ENCODE data around the gene NTM. TPM values are rescaled to one million over a fixed set of nuclear protein-coding genes. Genes with fewer than 3 reads are reported as not detected.

Gene NTM
- polyA plus RNA-seq, 4 donors = 0.94 to 3.1 (median 1.4) TPM; not detected in 1

GRCh38 chr11:132047167-132047566, 676.8 kb downstream of the NTM start:
- Histone ChIP-seq H3K27ac (ENCODE audit: low read depth in 1 of 3, low read length in 2 of 3) (no peak overlapping the region), H3K9me3 (ENCODE audit: control insufficient read depth in 2 of 2, insufficient read depth in 1 of 2, low read depth in 1 of 2, low read length in 1 of 2) (no peaks in the 10 kb centered on the region), H3K27me3 (ENCODE audit: control insufficient read depth in 3 of 3, insufficient read depth in 3 of 3, low read length in 3 of 3) (no peaks in the 10 kb centered on the region), H3K4me3 (ENCODE audit: low read depth in 1 of 3, low read length in 3 of 3) (no peak overlapping the region), H3K4me1 (ENCODE audit: control insufficient read depth in 3 of 3, insufficient read depth in 2 of 3, low read depth in 1 of 3, low read length in 2 of 3) (no peaks in the 10 kb centered on the region), H3K36me3 (ENCODE audit: control insufficient read depth in 3 of 3, insufficient read depth in 2 of 3, low read depth in 1 of 3, low read length in 3 of 3) (no peaks in the 10 kb centered on the region)
- FAIRE-seq (no peak), DNase-seq (no peak)

DNA sequence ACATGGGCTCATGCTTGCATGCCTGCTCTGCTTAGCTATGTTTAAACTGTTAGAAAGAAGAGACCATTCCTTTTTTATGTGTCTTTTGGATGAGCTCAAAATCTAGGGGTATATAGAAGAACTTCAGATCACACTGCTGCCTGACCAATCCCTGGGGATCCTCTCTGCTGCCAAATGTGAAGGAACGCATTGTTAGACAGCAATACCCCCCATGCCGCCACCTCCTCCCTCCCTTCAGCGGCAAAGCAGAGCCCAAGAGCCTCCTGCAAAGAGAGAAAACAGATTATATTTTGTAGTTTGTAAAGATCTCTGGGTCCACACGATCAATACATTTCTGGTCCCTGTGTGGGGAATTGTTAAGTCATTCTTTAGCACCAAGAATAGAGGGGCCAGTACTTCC, 677.6 kb downstream of the NTM start:
- no peak overlapping the region for H3K4me3 ChIP-seq (ENCODE audit: low read depth in 1 of 3, low read length in 3 of 3)
- DNase-seq = no peak
- H3K27ac ChIP-seq (ENCODE audit: low read depth in 1 of 3, low read length in 2 of 3) = no peak overlapping the region
- 80 to 83% (median 82%) methylated on average over 4 of the region's 4 CpGs for WGBS, 3 donors
- no peaks in the 10 kb centered on the region for H3K36me3 ChIP-seq (ENCODE audit: control insufficient read depth in 3 of 3, insufficient read depth in 2 of 3, low read depth in 1 of 3, low read length in 3 of 3)
- no peaks in the 10 kb centered on the region for H3K27me3 ChIP-seq (ENCODE audit: control insufficient read depth in 3 of 3, insufficient read depth in 3 of 3, low read length in 3 of 3)
- H3K9me3 ChIP-seq (ENCODE audit: control insufficient read depth in 2 of 2, insufficient read depth in 1 of 2, low read depth in 1 of 2, low read length in 1 of 2) = no peaks in the 10 kb centered on the region
- no peak for FAIRE-seq
- H3K4me1 ChIP-seq (ENCODE audit: control insufficient read depth in 3 of 3, insufficient read depth in 2 of 3, low read depth in 1 of 3, low read length in 2 of 3) = no peaks in the 10 kb centered on the region

GRCh38 chr11:132049205-132049604, 678.8 kb downstream of the NTM start:
- no peaks in the 10 kb centered on the region for H3K4me1 ChIP-seq (ENCODE audit: control insufficient read depth in 3 of 3, insufficient read depth in 2 of 3, low read depth in 1 of 3, low read length in 2 of 3)
- H3K36me3 ChIP-seq (ENCODE audit: control insufficient read depth in 3 of 3, insufficient read depth in 2 of 3, low read depth in 1 of 3, low read length in 3 of 3) = no peaks in the 10 kb centered on the region
- H3K27me3 ChIP-seq (ENCODE audit: control insufficient read depth in 3 of 3, insufficient read depth in 3 of 3, low read length in 3 of 3) = no peaks in the 10 kb centered on the region
- 66 to 84% (median 66%) methylated on average over 4 of the region's 4 CpGs for WGBS, 3 donors
- DNase-seq = no peak
- no peaks in the 10 kb centered on the region for H3K9me3 ChIP-seq (ENCODE audit: control insufficient read depth in 2 of 2, insufficient read depth in 1 of 2, low read depth in 1 of 2, low read length in 1 of 2)
- no peak for FAIRE-seq
- no peak overlapping the region for H3K27ac ChIP-seq (ENCODE audit: low read depth in 1 of 3, low read length in 2 of 3)
- no peak overlapping the region for H3K4me3 ChIP-seq (ENCODE audit: low read depth in 1 of 3, low read length in 3 of 3)

DNA sequence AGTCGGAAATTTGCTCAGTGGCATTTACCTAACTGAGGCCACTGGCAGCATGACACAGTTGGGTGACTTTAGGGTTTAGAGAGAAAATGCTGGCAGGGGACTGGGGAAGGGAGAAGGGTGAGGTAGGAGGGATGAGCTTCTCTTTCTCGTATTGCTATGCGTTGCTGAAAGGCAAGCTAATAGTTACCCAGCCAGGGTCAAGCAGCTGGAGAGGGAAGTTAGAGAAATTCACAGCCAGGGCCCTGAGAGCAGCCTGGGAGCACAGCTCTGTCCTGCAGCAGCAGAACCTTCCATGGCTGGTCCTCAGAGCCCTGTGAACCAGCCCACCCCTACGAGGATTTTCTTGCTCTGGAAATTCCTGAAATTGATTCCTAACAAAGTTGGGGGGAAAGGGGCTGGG, 679.6 kb downstream of the NTM start:
- H3K27me3 ChIP-seq (ENCODE audit: control insufficient read depth in 3 of 3, insufficient read depth in 3 of 3, low read length in 3 of 3) = no peaks in the 10 kb centered on the region
- FAIRE-seq (no peak), DNase-seq (no peak)
- H3K4me1 ChIP-seq (ENCODE audit: control insufficient read depth in 3 of 3, insufficient read depth in 2 of 3, low read depth in 1 of 3, low read length in 2 of 3) = no peaks in the 10 kb centered on the region
- WGBS, 3 donors = 52 to 68% (median 66%) methylated on average over 4 of the region's 4 CpGs
- H3K9me3 ChIP-seq (ENCODE audit: control insufficient read depth in 2 of 2, insufficient read depth in 1 of 2, low read depth in 1 of 2, low read length in 1 of 2) = no peaks in the 10 kb centered on the region
- H3K27ac ChIP-seq (ENCODE audit: low read depth in 1 of 3, low read length in 2 of 3) = no peak overlapping the region
- no peak overlapping the region for H3K4me3 ChIP-seq (ENCODE audit: low read depth in 1 of 3, low read length in 3 of 3)
- no peaks in the 10 kb centered on the region for H3K36me3 ChIP-seq (ENCODE audit: control insufficient read depth in 3 of 3, insufficient read depth in 2 of 3, low read depth in 1 of 3, low read length in 3 of 3)

GRCh38 chr11:132050577-132051165, 680.3 kb downstream of the NTM start:
- Histone ChIP-seq H3K36me3 (ENCODE audit: control insufficient read depth in 3 of 3, insufficient read depth in 2 of 3, low read depth in 1 of 3, low read length in 3 of 3) (no peaks in the 10 kb centered on the region), H3K4me3 (ENCODE audit: low read depth in 1 of 3, low read length in 3 of 3) (no peak overlapping the region), H3K9me3 (ENCODE audit: control insufficient read depth in 2 of 2, insufficient read depth in 1 of 2, low read depth in 1 of 2, low read length in 1 of 2) (no peaks in the 10 kb centered on the region), H3K27me3 (ENCODE audit: control insufficient read depth in 3 of 3, insufficient read depth in 3 of 3, low read length in 3 of 3) (no peaks in the 10 kb centered on the region), H3K4me1 (ENCODE audit: control insufficient read depth in 3 of 3, insufficient read depth in 2 of 3, low read depth in 1 of 3, low read length in 2 of 3) (no peaks in the 10 kb centered on the region), H3K27ac (ENCODE audit: low read depth in 1 of 3, low read length in 2 of 3) (no peak overlapping the region)
- WGBS, 3 donors = 58 to 70% (median 69%) methylated on average over 6 of the region's 6 CpGs
- DNase-seq (no peak), FAIRE-seq (no peak)

- FAIRE-seq (no peak), DNase-seq (no peak)
- Histone ChIP-seq H3K36me3 (ENCODE audit: control insufficient read depth in 3 of 3, insufficient read depth in 2 of 3, low read depth in 1 of 3, low read length in 3 of 3) (no peaks in the 10 kb centered on the region), H3K4me1 (ENCODE audit: control insufficient read depth in 3 of 3, insufficient read depth in 2 of 3, low read depth in 1 of 3, low read length in 2 of 3) (no peaks in the 10 kb centered on the region), H3K27ac (ENCODE audit: low read depth in 1 of 3, low read length in 2 of 3) (no peak overlapping the region), H3K4me3 (ENCODE audit: low read depth in 1 of 3, low read length in 3 of 3) (no peak overlapping the region), H3K9me3 (ENCODE audit: control insufficient read depth in 2 of 2, insufficient read depth in 1 of 2, low read depth in 1 of 2, low read length in 1 of 2) (no peaks in the 10 kb centered on the region), H3K27me3 (ENCODE audit: control insufficient read depth in 3 of 3, insufficient read depth in 3 of 3, low read length in 3 of 3) (no peaks in the 10 kb centered on the region)
- WGBS, 3 donors = 84 to 91% (median 87%) methylated on average over 2 of the region's 2 CpGs
These were observed 681.3 kb downstream of the NTM start for GRCh38 chr11:132051704-132052103.

DNA sequence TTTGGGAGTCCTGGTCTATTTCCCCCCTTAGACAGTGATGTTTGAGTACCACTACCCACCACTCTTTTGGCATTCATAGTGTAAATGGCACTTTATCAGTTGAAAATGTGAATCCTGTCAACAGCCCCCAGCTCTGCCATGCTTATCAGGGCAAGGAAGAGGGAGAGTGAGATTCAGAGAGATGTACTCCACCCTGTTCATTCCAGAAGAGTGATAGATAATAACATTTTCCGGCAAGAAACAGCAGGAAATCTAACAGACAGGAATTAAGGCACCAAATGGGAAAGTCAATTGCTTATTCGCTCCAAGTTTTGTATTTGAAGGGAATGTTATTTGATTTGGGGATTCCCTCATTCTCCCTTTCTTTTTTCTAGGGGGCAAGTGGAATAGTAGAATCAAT, 681.9 kb downstream of the NTM start:
- no peak for FAIRE-seq

DNA sequence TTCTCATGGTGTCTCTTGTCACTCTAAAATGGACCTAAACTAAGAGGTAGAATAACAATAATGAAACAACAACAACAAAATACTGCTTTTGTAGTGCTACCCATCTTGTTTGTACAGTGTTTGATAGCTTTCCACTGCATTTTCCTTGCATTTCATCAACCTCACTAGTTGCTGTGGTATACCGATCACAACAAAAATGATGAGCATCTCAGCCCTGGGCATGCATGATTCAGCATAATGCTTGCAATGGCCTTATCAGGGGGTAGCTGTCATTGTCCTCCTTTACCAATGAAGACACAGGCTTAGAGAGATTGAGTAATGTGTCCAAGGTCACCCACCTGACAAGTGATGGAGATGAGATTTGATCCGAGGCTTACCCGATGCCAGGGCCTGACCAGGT, 682.5 kb downstream of the NTM start:
- FAIRE-seq (no peak), DNase-seq (no peak)
- H3K4me1 ChIP-seq (ENCODE audit: control insufficient read depth in 3 of 3, insufficient read depth in 2 of 3, low read depth in 1 of 3, low read length in 2 of 3) = no peaks in the 10 kb centered on the region
- no peaks in the 10 kb centered on the region for H3K36me3 ChIP-seq (ENCODE audit: control insufficient read depth in 3 of 3, insufficient read depth in 2 of 3, low read depth in 1 of 3, low read length in 3 of 3)
- no peaks in the 10 kb centered on the region for H3K27me3 ChIP-seq (ENCODE audit: control insufficient read depth in 3 of 3, insufficient read depth in 3 of 3, low read length in 3 of 3)
- no peaks in the 10 kb centered on the region for H3K9me3 ChIP-seq (ENCODE audit: control insufficient read depth in 2 of 2, insufficient read depth in 1 of 2, low read depth in 1 of 2, low read length in 1 of 2)
- no peak overlapping the region for H3K27ac ChIP-seq (ENCODE audit: low read depth in 1 of 3, low read length in 2 of 3)
- H3K4me3 ChIP-seq (ENCODE audit: low read depth in 1 of 3, low read length in 3 of 3) = no peak overlapping the region
- 82 to 89% (median 84%) methylated on average over 3 of the region's 3 CpGs for WGBS, 3 donors

More for the DNA sequence above, 681.9 kb downstream of the NTM start:
- Histone ChIP-seq H3K36me3 (ENCODE audit: control insufficient read depth in 3 of 3, insufficient read depth in 2 of 3, low read depth in 1 of 3, low read length in 3 of 3) (no peaks in the 10 kb centered on the region), H3K27me3 (ENCODE audit: control insufficient read depth in 3 of 3, insufficient read depth in 3 of 3, low read length in 3 of 3) (no peaks in the 10 kb centered on the region), H3K4me3 (ENCODE audit: low read depth in 1 of 3, low read length in 3 of 3) (no peak overlapping the region), H3K27ac (ENCODE audit: low read depth in 1 of 3, low read length in 2 of 3) (no peak overlapping the region), H3K4me1 (ENCODE audit: control insufficient read depth in 3 of 3, insufficient read depth in 2 of 3, low read depth in 1 of 3, low read length in 2 of 3) (no peaks in the 10 kb centered on the region), H3K9me3 (ENCODE audit: control insufficient read depth in 2 of 2, insufficient read depth in 1 of 2, low read depth in 1 of 2, low read length in 1 of 2) (no peaks in the 10 kb centered on the region)
- DNase-seq = no peak
- WGBS, 3 donors = 63 to 79% (median 76%) methylated on average over 2 of the region's 2 CpGs

GRCh38 chr11:132054822-132055221, 684.4 kb downstream of the NTM start:
- Histone ChIP-seq H3K27ac (ENCODE audit: low read depth in 1 of 3, low read length in 2 of 3) (no peak overlapping the region), H3K36me3 (ENCODE audit: control insufficient read depth in 3 of 3, insufficient read depth in 2 of 3, low read depth in 1 of 3, low read length in 3 of 3) (no peaks in the 10 kb centered on the region), H3K27me3 (ENCODE audit: control insufficient read depth in 3 of 3, insufficient read depth in 3 of 3, low read length in 3 of 3) (no peaks in the 10 kb centered on the region), H3K9me3 (ENCODE audit: control insufficient read depth in 2 of 2, insufficient read depth in 1 of 2, low read depth in 1 of 2, low read length in 1 of 2) (no peaks in the 10 kb centered on the region), H3K4me1 (ENCODE audit: control insufficient read depth in 3 of 3, insufficient read depth in 2 of 3, low read depth in 1 of 3, low read length in 2 of 3) (no peaks in the 10 kb centered on the region), H3K4me3 (ENCODE audit: low read depth in 1 of 3, low read length in 3 of 3) (no peak overlapping the region)
- no peak for FAIRE-seq
- 8 to 25% (median 21%) methylated on average over 1 of the region's 1 CpG for WGBS, 3 donors
- no peak for DNase-seq

All from small intestine (tissue), 7 donors.